GM10847 (cell line): Measurements from ENCODE around the gene DOC2A.

Experiments
- POLR2A ChIP-seq: IDR thresholded peaks from 2 replicates; pipeline ENCODE4 v1.6.1; 2011; ENCODE audit not compliant: insufficient read length; ENCODE audit errors: extremely low read depth

The DOC2A gene

DNA sequence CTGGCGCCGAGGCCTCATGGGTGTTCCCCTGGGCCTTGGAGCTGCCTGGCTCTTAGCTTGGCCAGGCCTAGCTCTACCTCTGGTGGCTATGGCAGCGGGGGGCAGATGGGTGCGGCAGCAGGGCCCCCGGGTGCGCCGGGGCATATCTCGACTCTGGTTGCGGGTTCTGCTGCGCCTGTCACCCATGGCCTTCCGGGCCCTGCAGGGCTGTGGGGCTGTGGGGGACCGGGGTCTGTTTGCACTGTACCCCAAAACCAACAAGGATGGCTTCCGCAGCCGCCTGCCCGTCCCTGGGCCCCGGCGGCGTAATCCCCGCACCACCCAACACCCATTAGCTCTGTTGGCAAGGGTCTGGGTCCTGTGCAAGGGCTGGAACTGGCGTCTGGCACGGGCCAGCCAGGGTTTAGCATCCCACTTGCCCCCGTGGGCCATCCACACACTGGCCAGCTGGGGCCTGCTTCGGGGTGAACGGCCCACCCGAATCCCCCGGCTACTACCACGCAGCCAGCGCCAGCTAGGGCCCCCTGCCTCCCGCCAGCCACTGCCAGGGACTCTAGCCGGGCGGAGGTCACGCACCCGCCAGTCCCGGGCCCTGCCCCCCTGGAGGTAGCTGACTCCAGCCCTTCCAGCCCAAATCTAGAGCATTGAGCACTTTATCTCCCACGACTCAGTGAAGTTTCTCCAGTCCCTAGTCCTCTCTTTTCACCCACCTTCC, 23.3 kb downstream of the DOC2A start:
- TF ChIP-seq POLR2A, result no peak

GRCh38 chr16:29986931-29987330, 23.9 kb downstream of the DOC2A start:
- TF ChIP-seq POLR2A, result no peak

GRCh38 chr16:29986231-29986630, 24.6 kb downstream of the DOC2A start:
- no peak for TF ChIP-seq POLR2A

DNA sequence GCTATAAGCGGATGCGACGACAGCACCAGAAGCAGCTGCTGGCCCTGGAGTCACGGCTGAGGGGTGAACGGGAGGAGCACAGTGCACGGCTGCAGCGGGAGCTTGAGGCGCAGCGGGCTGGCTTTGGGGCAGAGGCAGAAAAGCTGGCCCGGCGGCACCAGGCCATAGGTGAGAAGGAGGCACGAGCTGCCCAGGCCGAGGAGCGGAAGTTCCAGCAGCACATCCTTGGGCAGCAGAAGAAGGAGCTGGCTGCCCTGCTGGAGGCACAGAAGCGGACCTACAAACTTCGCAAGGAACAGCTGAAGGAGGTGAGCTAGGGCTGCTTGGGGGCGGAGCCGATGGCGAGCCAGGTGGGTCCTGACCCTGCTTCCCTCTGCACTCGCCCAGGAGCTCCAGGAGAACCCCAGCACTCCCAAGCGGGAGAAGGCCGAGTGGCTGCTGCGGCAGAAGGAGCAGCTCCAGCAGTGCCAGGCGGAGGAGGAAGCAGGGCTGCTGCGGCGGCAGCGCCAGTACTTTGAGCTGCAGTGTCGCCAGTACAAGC, 25.5 kb downstream of the DOC2A start:
- TF ChIP-seq POLR2A, result no peak

- TF ChIP-seq POLR2A, result no peak
These were observed 26.1 kb downstream of the DOC2A start for GRCh38 chr16:29984764-29985147.

DNA sequence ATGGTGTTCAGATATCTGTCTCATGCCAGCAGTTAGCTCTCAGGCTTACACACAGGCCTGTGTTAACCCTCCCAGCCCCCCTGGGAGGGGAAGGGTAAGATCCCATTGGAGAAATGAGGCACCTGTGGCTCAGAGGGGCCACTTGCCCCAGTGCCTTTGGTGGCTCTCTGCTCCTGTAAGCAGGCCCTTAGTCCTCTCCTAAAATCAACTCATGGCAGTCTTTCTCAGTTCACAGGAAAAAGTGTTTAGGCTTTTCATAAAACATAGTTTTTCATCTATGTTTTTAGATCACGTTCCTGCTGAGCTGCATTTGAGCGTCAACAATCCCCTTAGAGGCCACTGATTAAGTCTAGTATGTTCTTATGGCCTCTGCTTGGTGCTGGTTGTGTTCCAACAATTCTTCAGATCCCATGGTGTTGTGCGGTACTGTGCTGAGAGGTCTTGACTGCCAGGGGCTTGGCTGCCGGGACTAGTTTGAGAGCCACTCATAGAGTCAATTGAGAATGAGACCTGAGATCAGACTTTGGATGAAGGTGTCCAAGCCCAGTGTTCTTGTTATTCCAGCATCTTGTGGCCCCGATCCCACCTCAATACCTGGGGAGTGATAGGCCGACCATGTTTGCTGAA, 26.6 kb downstream of the DOC2A start:
- no peak for TF ChIP-seq POLR2A

DNA sequence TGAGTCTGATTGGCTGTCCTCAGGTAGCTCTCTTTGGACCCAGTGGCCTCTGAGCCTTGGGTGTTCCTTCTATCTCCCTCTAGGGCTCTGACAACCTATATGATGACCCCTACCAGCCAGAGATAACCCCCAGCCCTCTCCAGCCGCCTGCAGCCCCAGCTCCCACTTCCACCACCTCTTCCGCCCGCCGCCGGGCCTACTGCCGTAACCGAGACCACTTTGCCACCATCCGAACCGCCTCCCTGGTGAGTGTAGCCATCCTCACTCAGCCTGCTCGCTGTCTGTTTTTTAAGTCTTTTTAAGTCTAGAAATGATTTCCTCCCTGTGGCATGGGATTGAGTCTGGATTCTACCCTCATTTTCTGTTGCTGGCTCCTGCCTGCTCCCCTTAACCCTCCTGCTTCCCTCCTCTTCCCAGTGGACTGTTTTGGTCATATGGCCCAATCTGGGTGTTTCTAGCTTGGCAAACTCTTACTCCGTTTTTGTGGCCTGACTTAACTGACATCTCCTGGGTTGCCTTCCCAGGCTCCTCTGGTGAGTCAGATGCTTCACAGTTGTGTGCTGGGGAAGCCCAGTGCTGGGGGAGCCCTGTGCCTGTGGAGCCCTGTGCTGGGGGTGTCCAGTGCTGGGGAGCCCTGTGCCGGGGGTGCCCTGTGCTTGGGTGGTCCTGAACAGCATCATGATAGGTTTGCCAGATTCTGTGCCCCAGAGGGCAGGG, 27.2 kb downstream of the DOC2A start:
- TF ChIP-seq POLR2A, result no peak

- no peak for TF ChIP-seq POLR2A
These were observed 28.0 kb downstream of the DOC2A start for GRCh38 chr16:29982560-29983419.

- TF ChIP-seq POLR2A, result no peak
These were observed 32.1 kb downstream of the DOC2A start for GRCh38 chr16:29978564-29979270.

DNA sequence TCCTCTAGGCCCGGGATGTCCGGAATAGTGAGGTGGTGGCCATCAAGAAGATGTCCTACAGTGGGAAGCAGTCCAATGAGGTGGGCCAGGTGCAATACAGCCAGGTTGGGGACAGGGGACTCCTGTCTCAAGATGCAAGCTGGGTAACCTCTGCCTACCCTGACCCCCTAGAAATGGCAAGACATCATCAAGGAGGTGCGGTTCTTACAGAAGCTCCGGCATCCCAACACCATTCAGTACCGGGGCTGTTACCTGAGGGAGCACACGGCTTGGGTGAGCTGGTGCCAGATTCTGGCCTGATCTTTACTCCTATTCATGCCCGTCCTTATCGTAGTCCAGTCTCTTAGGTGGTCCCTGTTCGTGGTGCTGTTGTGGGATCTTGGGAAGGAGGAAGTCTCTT, 32.7 kb downstream of the DOC2A start:
- TF ChIP-seq POLR2A, result no peak

GRCh38 chr16:29977063-29977825, 33.6 kb downstream of the DOC2A start:
- TF ChIP-seq POLR2A, result no peak

DNA sequence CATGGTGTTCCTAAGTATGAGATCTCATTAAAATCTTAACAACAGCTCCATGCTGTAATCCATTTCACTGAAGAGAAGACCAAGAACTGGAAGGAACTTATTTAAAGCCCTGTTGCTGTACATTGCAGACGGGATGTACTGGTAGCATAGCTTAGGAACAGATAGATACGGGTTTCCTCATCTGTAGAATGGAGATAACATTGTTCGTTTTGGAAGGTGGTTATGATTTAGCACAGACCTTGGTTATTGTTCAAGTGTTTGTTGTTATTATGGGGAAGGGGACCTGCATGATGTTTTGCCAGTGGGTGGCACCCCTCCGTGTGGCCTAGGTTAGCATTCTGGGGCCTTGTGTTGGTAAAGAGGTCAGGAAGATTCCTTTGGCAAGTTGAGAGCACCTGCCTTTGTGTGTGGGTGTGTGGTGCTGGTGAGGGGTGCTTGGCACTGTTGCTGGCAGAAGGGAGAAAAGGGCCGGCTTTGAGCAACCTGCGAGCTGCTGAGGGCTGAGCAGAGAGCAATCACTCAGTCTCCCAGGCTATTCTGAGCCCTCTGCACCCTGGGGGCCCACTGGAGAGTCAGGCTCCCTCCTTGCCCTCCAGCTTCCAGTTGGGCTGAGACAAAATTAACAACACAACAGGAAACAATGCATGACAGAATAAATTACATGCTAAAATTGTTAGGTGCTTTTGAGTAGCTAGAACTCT, 34.9 kb downstream of the DOC2A start:
- no peak for TF ChIP-seq POLR2A

DNA sequence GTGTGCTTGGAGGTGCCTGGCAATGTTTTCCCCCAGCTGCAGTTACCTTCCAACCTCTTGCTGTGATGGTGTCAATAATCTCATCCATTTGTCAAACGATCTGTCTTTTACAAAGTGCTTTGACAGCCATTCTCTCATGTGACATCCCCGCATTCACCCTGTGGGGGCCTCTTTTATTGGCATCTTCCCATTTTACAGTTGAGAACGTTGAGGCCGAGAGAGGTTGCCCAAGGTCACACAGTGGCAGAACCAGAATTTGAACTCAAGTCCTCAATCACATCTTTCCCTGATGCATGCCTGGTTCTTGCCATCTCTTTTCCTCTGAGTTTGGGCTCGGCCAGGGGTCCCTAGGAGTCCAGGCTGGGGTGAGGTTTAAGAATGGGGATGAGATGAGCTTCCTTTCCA, 35.7 kb downstream of the DOC2A start:
- TF ChIP-seq POLR2A, result no peak
